GM12878 (cell line): ENCODE measurements around the gene TMEM63B. TPM values are rescaled to one million over a fixed set of nuclear protein-coding genes. Genes with fewer than 3 reads are reported as not detected.

Source experiments
- ATAC-seq: fragments of 200-7000 bp; cut with Tn5 transposase; 3 replicates; pipeline ENCODE4 v1.9.1; 2020; ENCODE audit warnings: mild to moderate bottlenecking, moderate library complexity
- BruUV-seq: library from RNA; stranded (reverse); fragments of 400-500 nt; replicated peaks from 2 replicates; lab custom pipeline; 2021; lab: Mats Ljungman, UMichigan
- CTCF ChIA-PET: fragments of 300-600 bp; sonication (Branson Sonifier 250); formaldehyde crosslinking; extraction: SDS; loops from one replicate; lab custom pipeline; 2021; ENCODE audit warnings: inconsistent platforms; lab: Yijun Ruan, JAX
- POLR2A ChIA-PET: fragments of 350-600 bp; formaldehyde crosslinking; extraction: SDS; loops from one replicate; lab custom pipeline; 2021; ENCODE audit warnings: inconsistent platforms; lab: Charles Lee
- RAD21 ChIA-PET: fragments of 300-600 bp; sonication (Branson Sonifier 250); formaldehyde crosslinking; loops from one replicate; lab custom pipeline; 2023; ENCODE audit warnings: antibody characterized with exemption; ENCODE audit not compliant: unreplicated experiment; lab: Charles Lee
- SMC1A ChIA-PET: fragments of 300-600 bp; sonication (Branson Sonifier 250); formaldehyde crosslinking; loops from one replicate; lab custom pipeline; 2023; ENCODE audit not compliant: unreplicated experiment, uncharacterized antibody; lab: Charles Lee
- DNase-seq: peaks from one replicate; pipeline ENCODE4 v3.0.0-alpha.2; 2011; ENCODE audit warnings: low read depth, low spot score
- FAIRE-seq: peaks from 3 replicates; lab custom pipeline; 2011; peaks lifted over from hg19 to GRCh38; lab: Jason Lieb, UNC
- H2AFZ ChIP-seq: 2 replicates; pipeline ENCODE4 v1.6.0; 2011; ENCODE audit warnings: low read depth, low read length, control low read depth; ENCODE audit not compliant: control insufficient read depth
- H3K27ac ChIP-seq: 2 replicates; pipeline ENCODE4 v1.5.1; 2011; ENCODE audit warnings: control low read depth; ENCODE audit not compliant: control insufficient read depth, insufficient read depth
- H3K27me3 ChIP-seq, 2 experiments: replicated peaks in 1 of 2; 2 replicates each; pipeline versions ENCODE4 v1.6.0 to v1.6.1; 2011; ENCODE audit warnings: low read length in 1 of 2; ENCODE audit not compliant: control insufficient read depth in 2 of 2, insufficient read depth in 2 of 2
- H3K36me3 ChIP-seq, 2 experiments: 2 replicates each; pipeline ENCODE4 v1.5.1; 2011; ENCODE audit warnings: low read length in 1 of 2; ENCODE audit not compliant: control insufficient read depth in 2 of 2, insufficient read depth in 2 of 2
- H3K4me1 ChIP-seq: 2 replicates; pipeline ENCODE4 v1.6.1; 2011; ENCODE audit warnings: mild to moderate bottlenecking, low read length, moderate library complexity, mixed read lengths; ENCODE audit not compliant: control insufficient read depth, insufficient read depth
- H3K4me2 ChIP-seq: 2 replicates; pipeline ENCODE4 v1.6.0; 2011; ENCODE audit warnings: control low read depth; ENCODE audit not compliant: control insufficient read depth, insufficient read depth
- H3K4me3 ChIP-seq: fragments of 200-600 bp; sonication (generic); 2 replicates; pipeline ENCODE4 v1.5.1; 2016
- H3K79me2 ChIP-seq: 2 replicates; pipeline ENCODE4 v1.6.0; 2011; ENCODE audit warnings: low read length; ENCODE audit not compliant: control insufficient read depth, insufficient read depth
- H3K9ac ChIP-seq: 2 replicates; pipeline ENCODE4 v1.8.0; 2011; ENCODE audit warnings: low read length, control low read depth, mixed read lengths; ENCODE audit not compliant: control insufficient read depth, insufficient read depth
- H3K9me3 ChIP-seq: replicated peaks from 3 replicates; pipeline ENCODE4 v1.5.1; 2011; ENCODE audit warnings: mild to moderate bottlenecking, low read length; ENCODE audit not compliant: control insufficient read depth, insufficient read depth
- H4K20me1 ChIP-seq: 2 replicates; pipeline ENCODE4 v1.6.0; 2011; ENCODE audit not compliant: control insufficient read depth, insufficient read depth
- BMI1 ChIP-seq: fragments of 450-650 bp; IDR thresholded peaks from 2 replicates; pipeline ENCODE4 v1.6.1; 2016; ENCODE audit warnings: mild to moderate bottlenecking, moderate library complexity, borderline replicate concordance
- CBX3 ChIP-seq: fragments of 200-600 bp; sonication (generic); IDR thresholded peaks from 2 replicates; pipeline ENCODE4 v1.6.1; 2016; ENCODE audit warnings: low read depth, borderline replicate concordance
- CREB1 ChIP-seq: IDR thresholded peaks from 2 replicates; pipeline ENCODE4 v1.6.1; 2012; ENCODE audit warnings: low read depth, mild to moderate bottlenecking, inconsistent platforms
- EED ChIP-seq: sonication (generic); IDR thresholded peaks from 2 replicates; pipeline ENCODE4 v1.6.1; 2016; ENCODE audit warnings: antibody characterized with exemption, low read depth
- HDAC2 ChIP-seq: fragments of 200-600 bp; sonication (generic); IDR thresholded peaks from 2 replicates; pipeline ENCODE4 v1.6.1; 2017
- MXI1 ChIP-seq: fragments of 150-350 bp; IDR thresholded peaks from 2 replicates; pipeline ENCODE4 v1.6.1; 2011; ENCODE audit warnings: low read depth, mild to moderate bottlenecking, inconsistent platforms, low read length, improper control_type of control experiment
- MYC ChIP-seq: IDR thresholded peaks from 2 replicates; pipeline ENCODE4 v1.6.1; 2011; ENCODE audit warnings: mild to moderate bottlenecking, low read length, moderate library complexity, inconsistent platforms; ENCODE audit not compliant: insufficient read depth, insufficient replicate concordance, insufficient read length, severe bottlenecking
- RAD51 ChIP-seq: fragments of 450-650 bp; IDR thresholded peaks from 2 replicates; pipeline ENCODE4 v1.6.1; 2016; ENCODE audit warnings: moderate library complexity, mild to moderate bottlenecking, inconsistent platforms
- SP1 ChIP-seq: IDR thresholded peaks from one replicate; pipeline ENCODE4 v1.6.1; 2011; ENCODE audit warnings: low read depth, low read length
- SPI1 ChIP-seq: IDR thresholded peaks from 2 replicates; pipeline ENCODE4 v1.6.1; 2011; ENCODE audit warnings: low read depth, mild to moderate bottlenecking, low read length, moderate library complexity, borderline replicate concordance; ENCODE audit not compliant: insufficient read depth
- TBL1XR1 ChIP-seq: IDR thresholded peaks from 2 replicates; pipeline ENCODE4 v1.6.1; 2012; ENCODE audit warnings: low read depth, low read length, improper control_type of control experiment
- TCF7 ChIP-seq: IDR thresholded peaks from 2 replicates; pipeline ENCODE4 v1.6.1; 2014; ENCODE audit warnings: antibody characterized with exemption, borderline replicate concordance
- ZNF622 ChIP-seq: fragments of 450-650 bp; IDR thresholded peaks from 2 replicates; pipeline ENCODE4 v1.6.1; 2017; ENCODE audit warnings: mild to moderate bottlenecking, inconsistent platforms
- WGBS: methylation state at CpG from one replicate; pipeline ENCODE4 v1.1.6; 2016; ENCODE audit warnings: low lambda C conversion rate; ENCODE audit not compliant: insufficient replicate concordance, insufficient coverage; ENCODE audit errors: missing lambda C conversion rate; 5-methylcytosine and 5-hydroxymethylcytosine counted together
- in situ Hi-C: fragments of 300-500 bp; cut with MboI; formaldehyde crosslinking; loops from 9 replicates; pipeline ENCODE4 v1.14.3; 2018; ENCODE audit warnings: mixed read lengths
- intact Hi-C: fragments of 100-400 bp; cut with micrococcal nuclease; formaldehyde crosslinking; loops from one replicate; pipeline ENCODE4 v1.14.2; 2022; ENCODE audit not compliant: unreplicated experiment
- polyA plus RNA-seq, 11 experiments: library from polyadenylated mRNA; depleted of rRNA in 4 of 11; unstranded in 6 of 11; stranded (reverse) in 5 of 11; fragments of >200 nt; fragmentation: Nextera tagmentation in 4 of 11; fragmentation: Illumina TruSeq in 1 of 11; extraction: Ambion mirVana in 4 of 11; extraction: Trizol in 1 of 11; gene quantifications; 1 replicate in 1 of 11; 2 replicates in 10 of 11; pipeline versions ENCODE4 v1.2.1 to v1.2.3, GENCODE V29; 2011 to 2016; ENCODE audit warnings: inconsistent platforms in 2 of 11, missing spikeins in 2 of 11, low read depth in 1 of 11
- total RNA-seq, 4 experiments: library from RNA; depleted of rRNA in 3 of 4; stranded (reverse); fragments of >200 nt in 3 of 4; fragmentation: Illumina TruSeq in 1 of 4; extraction: Trizol in 1 of 4; gene quantifications; 2 replicates each; pipeline versions ENCODE4 v1.2.1 to v1.2.3, GENCODE V29; 2013 to 2021
- TF ChIP-seq, protein P1 (sequence below): fragments of 450-650 bp; formaldehyde crosslinking; IDR thresholded peaks from 2 replicates; pipeline ENCODE4 v1.4.0; 2022; ENCODE audit warnings: mild to moderate bottlenecking, moderate library complexity

Gene TMEM63B
- total and polyA plus RNA-seq, 10 of the 15 experiments (the other 5 are each of a cell fraction or from before 2014, with no cell fraction given), result 0.09 to 15.0 (median 7.1) TPM; not detected in 1

DNA sequence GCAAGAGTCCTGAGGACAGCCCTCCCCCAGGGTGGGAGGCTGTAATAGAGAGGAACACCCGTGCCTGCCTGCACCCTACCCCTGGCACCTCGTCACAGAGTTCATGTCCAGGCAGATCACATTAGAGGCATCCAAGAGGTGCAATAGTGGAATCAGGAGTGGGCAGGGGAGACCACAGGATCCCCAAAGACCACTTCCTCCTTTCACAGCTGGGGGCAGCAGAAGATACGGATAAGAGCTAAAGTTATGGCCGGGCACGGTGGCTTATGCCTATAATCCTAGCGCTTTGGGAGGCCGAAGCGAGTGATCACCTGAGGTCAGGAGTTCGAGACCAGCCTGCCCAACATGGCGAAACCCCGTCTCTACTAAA lies 29.8 kb downstream of the TMEM63B start:
- intact Hi-C loops, result no loop called here
- WGBS, result 73% methylated on average over 11 of the region's 11 CpGs
- Histone ChIP-seq H3K9me3 (no peaks in the 10 kb centered on the region), H3K4me1 (no peaks in the 10 kb centered on the region), H3K79me2 (no peaks in the 10 kb centered on the region), H2AFZ (no peak overlapping the region), H3K4me3 (no peak overlapping the region), H4K20me1 (no peaks in the 10 kb centered on the region), H3K27ac (no peak overlapping the region), H3K4me2 (no peak overlapping the region), H3K36me3 (no peaks in the 10 kb centered on the region)
- ChIA-PET SMC1A (no interaction called here), CTCF (interaction anchor here (2.0 kb wide), 1 partner anchor 61 kb away, joined by 5 read pairs; no protein-coding TSS in a partner anchor)
- in situ Hi-C loops, result loop anchor here (10.0 kb wide), 1 partner anchor 52 kb away; no protein-coding TSS in a partner anchor
- BruUV-seq, result no TSS peak
- ATAC-seq, result no peak
- no peak for TF ChIP-seq TCF7
- peak; percentile 10; the same call in 1 of the 2 replicates for TF ChIP-seq SPI1
- TF ChIP-seq, all 136 proteins: peak for 1
- Histone ChIP-seq H3K27me3 (no peaks in the 10 kb centered on the region), H3K9ac (no peak overlapping the region)
- no peak for DNase-seq
- RAD21 ChIA-PET, result interaction anchor here (0.8 kb wide), 1 partner anchor 59 kb away, joined by 3 read pairs; no protein-coding TSS in a partner anchor
- no peak for FAIRE-seq
- POLR2A ChIA-PET, result interaction anchor here (0.7 kb wide), 1 partner anchor 41 kb away, joined by 3 read pairs; no protein-coding TSS in a partner anchor

DNA sequence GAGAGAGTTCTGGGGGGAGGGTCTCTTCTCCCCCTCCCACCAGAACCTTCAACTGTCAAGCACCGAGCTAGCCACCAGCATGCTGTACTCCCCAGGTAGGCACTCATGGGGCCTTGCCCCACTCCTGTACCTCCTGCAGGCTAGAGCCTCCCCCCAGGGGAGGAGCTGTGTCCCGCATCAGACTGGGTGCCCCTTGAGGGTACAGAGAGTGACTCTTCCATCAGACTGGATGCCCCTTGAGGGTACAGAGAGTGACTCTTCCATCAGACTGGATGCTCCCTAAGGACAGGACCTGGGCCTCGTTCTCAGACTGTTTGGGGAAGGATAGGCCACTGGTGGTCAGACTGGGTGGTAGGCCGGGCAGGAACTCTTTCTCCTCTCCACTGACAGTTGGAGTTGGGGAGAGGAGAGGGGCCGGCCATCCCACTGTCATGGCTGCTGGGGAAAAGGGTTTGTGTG lies 31.4 kb downstream of the TMEM63B start, which contains the start of gene CAPN11:
CAPN11 (plus strand) TSS at position 51 of the 459 bp plus-strand sequence; CDS start at position 80, 29 bp downstream.
- WGBS, result 46% methylated on average over 5 of the region's 5 CpGs
- Histone ChIP-seq H3K9ac (no peak within 1 kb of the TSS), H3K9me3 (no peaks in the 10 kb centered on the region), H3K4me1 (no peaks in the 10 kb centered on the region), H2AFZ (no peak within 1 kb of the TSS), H4K20me1 (no peaks in the 10 kb centered on the region), H3K4me3 (no peak within 1 kb of the TSS), H3K27me3 (no peaks in the 10 kb centered on the region), H3K79me2 (no peaks in the 10 kb centered on the region), H3K27ac (no peak within 1 kb of the TSS), H3K4me2 (no peak within 1 kb of the TSS), H3K36me3 (no peaks in the 10 kb centered on the region)
- intact Hi-C loops, result no loop called here
- SMC1A ChIA-PET, result no interaction called here
- no TSS peak for BruUV-seq
- in situ Hi-C loops, result loop anchor here (10.0 kb wide), 1 partner anchor 54 kb away; no protein-coding TSS in a partner anchor
- CTCF ChIA-PET, result interaction anchor here (0.9 to 1.2 kb wide), 2 partner anchors 15 to 63 kb away, joined by 3 read pairs; no protein-coding TSS in a partner anchor
- RAD21 ChIA-PET, result no interaction called here
- POLR2A ChIA-PET, result no interaction called here
- no peak for FAIRE-seq
- no peak for DNase-seq
- ATAC-seq, result no peak
- no peak for TF ChIP-seq CBX3
- no peak for TF ChIP-seq ZNF622
- no peak for TF ChIP-seq BMI1
- TF ChIP-seq MXI1, result no peak
- no peak for TF ChIP-seq TBL1XR1
- no peak for TF ChIP-seq HDAC2
- no peak for TF ChIP-seq CREB1
- TF ChIP-seq, protein P1, sequence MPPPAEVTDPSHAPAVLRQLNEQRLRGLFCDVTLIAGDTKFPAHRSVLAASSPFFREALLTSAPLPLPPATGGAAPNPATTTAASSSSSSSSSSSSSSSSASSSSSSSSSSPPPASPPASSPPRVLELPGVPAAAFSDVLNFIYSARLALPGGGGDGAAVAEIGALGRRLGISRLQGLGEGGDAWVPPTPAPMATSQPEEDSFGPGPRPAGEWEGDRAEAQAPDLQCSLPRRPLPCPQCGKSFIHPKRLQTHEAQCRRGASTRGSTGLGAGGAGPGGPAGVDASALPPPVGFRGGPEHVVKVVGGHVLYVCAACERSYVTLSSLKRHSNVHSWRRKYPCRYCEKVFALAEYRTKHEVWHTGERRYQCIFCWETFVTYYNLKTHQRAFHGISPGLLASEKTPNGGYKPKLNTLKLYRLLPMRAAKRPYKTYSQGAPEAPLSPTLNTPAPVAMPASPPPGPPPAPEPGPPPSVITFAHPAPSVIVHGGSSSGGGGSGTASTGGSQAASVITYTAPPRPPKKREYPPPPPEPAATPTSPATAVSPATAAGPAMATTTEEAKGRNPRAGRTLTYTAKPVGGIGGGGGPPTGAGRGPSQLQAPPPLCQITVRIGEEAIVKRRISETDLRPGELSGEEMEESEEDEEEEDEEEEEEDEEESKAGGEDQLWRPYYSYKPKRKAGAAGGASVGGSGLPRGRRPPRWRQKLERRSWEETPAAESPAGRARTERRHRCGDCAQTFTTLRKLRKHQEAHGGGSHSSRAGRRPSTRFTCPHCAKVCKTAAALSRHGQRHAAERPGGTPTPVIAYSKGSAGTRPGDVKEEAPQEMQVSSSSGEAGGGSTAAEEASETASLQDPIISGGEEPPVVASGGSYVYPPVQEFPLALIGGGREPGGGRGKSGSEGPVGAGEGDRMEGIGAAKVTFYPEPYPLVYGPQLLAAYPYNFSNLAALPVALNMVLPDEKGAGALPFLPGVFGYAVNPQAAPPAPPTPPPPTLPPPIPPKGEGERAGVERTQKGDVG (CRISPR knock-in tag), result no peak
- TF ChIP-seq RAD51, result no peak
- no peak for TF ChIP-seq EED
- TF ChIP-seq SP1, result no peak
- TF ChIP-seq MYC, result no peak
